GM10248 (cell line): Measurements from ENCODE around the gene NTN4.

Experiments
- CTCF ChIA-PET: fragments of 300-600 bp; sonication (Branson Sonifier 250); formaldehyde crosslinking; extraction: SDS; loops from one replicate; lab custom pipeline; 2021; ENCODE audit warnings: antibody characterized with exemption; lab: Yijun Ruan, JAX
- POLR2A ChIA-PET: fragments of 350-650 bp; sonication (Branson Sonifier 250); formaldehyde crosslinking; extraction: SDS; loops from one replicate; lab custom pipeline; 2020; ENCODE audit warnings: antibody characterized with exemption; lab: Yijun Ruan, JAX
- DNase-seq: peaks from one replicate; pipeline ENCODE4 v3.0.0; 2012; ENCODE audit errors: extremely low spot score
- CTCF ChIP-seq: IDR thresholded peaks from 2 replicates; pipeline ENCODE4 v1.5.1; 2012; ENCODE audit warnings: mild to moderate bottlenecking, low read depth; ENCODE audit errors: extremely low read depth, missing control alignments, control extremely low read depth

NTN4 gene

DNA sequence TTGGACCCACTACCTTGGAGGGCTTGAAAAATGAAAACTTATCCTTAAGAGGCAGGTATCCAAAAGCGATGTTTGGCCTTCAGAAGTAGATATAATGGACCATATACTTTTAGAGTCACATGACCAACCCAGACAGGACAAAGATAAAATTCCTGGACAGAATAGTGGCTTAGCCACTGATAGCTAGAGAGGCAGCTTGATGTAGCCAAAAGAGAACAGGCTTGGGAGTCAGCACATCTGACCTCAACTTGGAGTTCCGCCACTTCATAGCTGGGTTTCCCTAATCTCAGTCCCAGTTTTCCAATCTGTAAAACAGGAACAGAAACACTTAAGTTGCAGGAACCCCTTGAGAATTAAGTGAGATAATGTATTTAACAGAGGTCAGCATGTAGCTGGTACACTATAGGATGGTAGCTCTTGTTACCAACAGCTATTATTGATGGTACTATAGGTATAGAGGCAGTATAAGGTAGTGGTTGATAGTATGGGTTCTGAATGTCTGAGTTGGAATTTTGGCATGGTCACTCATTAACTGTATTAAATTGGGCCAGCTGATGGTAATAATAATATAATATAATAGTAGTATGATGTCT, 176.1 kb downstream of the NTN4 start:
- DNase-seq, result no peak
- TF ChIP-seq CTCF, result no peak
- ChIA-PET POLR2A (no interaction called here), CTCF (no interaction called here)

DNA sequence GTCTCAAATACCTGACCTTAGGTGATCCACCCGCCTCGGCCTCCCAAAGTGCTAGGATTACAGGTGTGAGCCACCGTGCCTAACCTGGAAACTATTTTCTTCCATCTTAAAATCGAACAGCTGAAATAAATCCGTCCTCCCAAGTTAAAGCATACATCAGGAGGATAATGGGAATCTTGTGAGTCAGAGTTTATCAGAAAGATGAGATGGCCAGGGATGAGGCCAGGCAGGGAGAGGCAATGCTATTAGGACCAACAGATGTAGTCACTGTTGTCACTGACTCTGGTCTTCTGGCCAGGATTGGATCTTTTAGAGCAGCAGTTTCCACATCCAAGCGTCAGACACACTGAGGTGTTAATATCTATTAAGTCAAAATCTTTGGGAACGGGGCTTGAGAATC, 177.5 kb downstream of the NTN4 start:
- POLR2A ChIA-PET, result no interaction called here
- no peak for TF ChIP-seq CTCF
- CTCF ChIA-PET, result no interaction called here
- DNase-seq, result no peak

GRCh38 chr12:95611676-95612309, 178.8 kb downstream of the NTN4 start:
- POLR2A ChIA-PET, result no interaction called here
- CTCF ChIA-PET, result no interaction called here
- no peak for DNase-seq
- TF ChIP-seq CTCF, result no peak

- no peak for TF ChIP-seq CTCF
- POLR2A ChIA-PET, result no interaction called here
- CTCF ChIA-PET, result no interaction called here
- no peak for DNase-seq
These were observed 182.1 kb downstream of the NTN4 start for GRCh38 chr12:95608252-95609033.
